Activated naive CD4-positive, alpha-beta T cell treated with anti-CD3 and anti-CD28 coated beads, Interleukin-2, amount 50 U/mL, for 24 hours (primary cell): ENCODE measurements around the gene RNF224.
A peak's percentile ranks its signal among the peaks of the same experiment; 100 is the strongest.

Source experiments
- H3K27ac Mint-ChIP-seq: one replicate; pipeline ENCODE4 v1.8.0; 2021; ENCODE audit warnings: mild to moderate bottlenecking, mixed read lengths
- H3K27me3 Mint-ChIP-seq: one replicate; pipeline ENCODE4 v1.8.0; 2021; ENCODE audit warnings: mixed read lengths
- H3K36me3 Mint-ChIP-seq: one replicate; pipeline ENCODE4 v1.8.0; 2021; ENCODE audit warnings: mixed read lengths
- H3K4me1 Mint-ChIP-seq: one replicate; pipeline ENCODE4 v1.8.0; 2021; ENCODE audit warnings: mixed read lengths
- H3K4me3 Mint-ChIP-seq: one replicate; pipeline ENCODE4 v1.8.0; 2021; ENCODE audit warnings: mild to moderate bottlenecking, mixed read lengths
- H3K9me3 Mint-ChIP-seq: one replicate; pipeline ENCODE4 v1.8.0; 2021; ENCODE audit warnings: mixed read lengths

RNF224 gene

GRCh38 chr9:137200311-137201204, 26.7 kb upstream of the RNF224 start, which contains the start of gene TPRN:
TSS of gene TPRN (minus strand) at chr9:137200741. CDS start at chr9:137200711, 30 bp downstream.
- H3K4me1 Mint-ChIP-seq, result peaks cover 22% of the 10 kb centered on the region

GRCh38 chr9:137201205-137201868, 26.0 kb upstream of the RNF224 start:
- peak overlapping the region; percentile 62 for H3K27ac Mint-ChIP-seq
- no peaks in the 10 kb centered on the region for H3K36me3 Mint-ChIP-seq
- H3K27me3 Mint-ChIP-seq, result no peaks in the 10 kb centered on the region
- peaks cover 23% of the 10 kb centered on the region for H3K4me1 Mint-ChIP-seq
- peak overlapping the region; percentile 83 for H3K4me3 Mint-ChIP-seq
- H3K9me3 Mint-ChIP-seq, result no peaks in the 10 kb centered on the region

More at GRCh38 chr9:137200311-137201204, 26.7 kb upstream of the RNF224 start, which contains the start of gene TPRN:
- H3K4me3 Mint-ChIP-seq, result peak within 1 kb of the TSS; percentile 83
- no peaks in the 10 kb centered on the region for H3K27me3 Mint-ChIP-seq
- H3K9me3 Mint-ChIP-seq, result no peaks in the 10 kb centered on the region
- peak within 1 kb of the TSS; percentile 62 for H3K27ac Mint-ChIP-seq
- no peaks in the 10 kb centered on the region for H3K36me3 Mint-ChIP-seq

DNA sequence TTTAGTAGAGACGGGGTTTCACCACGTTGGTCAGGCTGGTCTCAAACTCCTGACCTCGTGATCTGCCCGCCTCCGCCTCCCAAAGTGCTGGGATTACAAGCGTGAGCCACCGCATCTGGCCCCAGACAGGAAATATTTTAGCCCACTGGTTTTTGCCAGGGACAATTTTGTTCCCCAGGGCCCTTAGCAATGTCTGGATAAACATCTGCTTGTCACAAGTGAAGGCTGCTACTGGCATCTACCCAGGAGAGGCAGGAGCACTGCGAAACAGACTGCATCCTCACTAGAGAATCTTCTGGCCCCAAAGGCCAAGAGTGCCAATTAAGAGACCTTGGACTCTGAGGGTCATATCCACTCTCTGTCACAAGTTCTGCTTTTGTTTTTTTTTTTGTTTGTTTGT, 24.3 kb upstream of the RNF224 start:
- H3K27ac Mint-ChIP-seq, result no peak overlapping the region
- no peaks in the 10 kb centered on the region for H3K27me3 Mint-ChIP-seq
- H3K9me3 Mint-ChIP-seq, result no peaks in the 10 kb centered on the region
- peaks cover 37% of the 10 kb centered on the region for H3K4me1 Mint-ChIP-seq
- no peaks in the 10 kb centered on the region for H3K36me3 Mint-ChIP-seq
- H3K4me3 Mint-ChIP-seq, result peak overlapping the region; percentile 11

DNA sequence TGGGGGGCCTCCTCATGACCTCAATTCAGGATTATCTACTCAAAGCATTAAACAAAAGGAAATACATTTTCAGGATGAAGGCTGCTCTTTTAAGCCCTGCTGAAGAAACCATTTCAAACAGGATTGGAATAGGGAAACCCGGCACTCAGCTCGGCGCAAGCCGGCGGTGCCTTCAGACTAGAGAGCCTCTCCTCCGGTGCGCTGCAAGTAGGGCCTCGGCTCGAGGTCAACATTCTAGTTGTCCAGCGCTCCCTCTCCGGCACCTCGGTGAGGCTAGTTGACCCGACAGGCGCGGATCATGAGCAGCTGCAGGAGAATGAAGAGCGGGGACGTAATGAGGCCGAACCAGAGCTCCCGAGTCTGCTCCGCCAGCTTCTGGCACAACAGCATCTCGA, 22.6 kb upstream of the RNF224 start:
- H3K4me1 Mint-ChIP-seq, result peaks cover 34% of the 10 kb centered on the region

GRCh38 chr9:137205126-137206069, 21.9 kb upstream of the RNF224 start, which contains the start of the genes NDOR1 and TMEM203:
TSS of gene NDOR1 (plus strand) at chr9:137205700. CDS start at chr9:137205778, 78 bp downstream.
TSS of gene TMEM203 (minus strand) at chr9:137205648. CDS start at chr9:137205414, 234 bp downstream.
- Mint-ChIP-seq H3K4me3 (peak within 1 kb of the TSS; percentile 93), H3K36me3 (no peaks in the 10 kb centered on the region), H3K9me3 (no peaks in the 10 kb centered on the region), H3K27me3 (no peaks in the 10 kb centered on the region), H3K4me1 (peaks cover 34% of the 10 kb centered on the region), H3K27ac (peak within 1 kb of the TSS; percentile 91)

More for the DNA sequence above, 22.6 kb upstream of the RNF224 start:
- H3K9me3 Mint-ChIP-seq, result no peaks in the 10 kb centered on the region
- H3K27me3 Mint-ChIP-seq, result no peaks in the 10 kb centered on the region
- H3K4me3 Mint-ChIP-seq, result peak overlapping the region; percentile 93
- no peaks in the 10 kb centered on the region for H3K36me3 Mint-ChIP-seq
- peak overlapping the region; percentile 91 for H3K27ac Mint-ChIP-seq

GRCh38 chr9:137206602-137207001, 20.7 kb upstream of the RNF224 start:
- Mint-ChIP-seq H3K9me3 (no peaks in the 10 kb centered on the region), H3K4me3 (peak overlapping the region; percentile 93), H3K27ac (peak overlapping the region; percentile 88), H3K27me3 (no peaks in the 10 kb centered on the region), H3K36me3 (peaks cover 1% of the 10 kb centered on the region), H3K4me1 (peaks cover 30% of the 10 kb centered on the region)

DNA sequence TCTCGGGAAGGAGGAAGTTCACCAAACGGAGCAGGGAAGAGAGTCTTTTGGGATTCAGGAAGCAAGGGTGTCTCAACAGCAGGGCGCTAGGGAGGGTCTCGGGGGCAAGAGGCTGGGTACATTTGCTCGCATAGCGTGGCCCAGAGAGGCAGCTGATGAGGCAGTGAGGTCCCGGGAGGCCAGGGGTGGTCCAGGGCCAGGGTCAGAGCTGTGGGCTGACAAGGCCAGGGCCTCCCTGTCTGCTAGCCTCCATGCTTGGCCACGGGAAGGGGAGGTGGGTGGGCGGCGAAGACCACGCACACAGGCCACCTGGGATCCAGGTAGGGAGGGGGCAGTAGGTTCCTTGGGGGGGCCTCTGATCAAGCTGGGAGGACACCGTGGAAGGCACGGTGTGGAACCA, 15.8 kb upstream of the RNF224 start:
- Mint-ChIP-seq H3K27me3 (no peaks in the 10 kb centered on the region), H3K36me3 (peaks cover 1% of the 10 kb centered on the region), H3K27ac (no peak overlapping the region), H3K9me3 (no peaks in the 10 kb centered on the region), H3K4me3 (no peak overlapping the region), H3K4me1 (peaks cover 12% of the 10 kb centered on the region)

DNA sequence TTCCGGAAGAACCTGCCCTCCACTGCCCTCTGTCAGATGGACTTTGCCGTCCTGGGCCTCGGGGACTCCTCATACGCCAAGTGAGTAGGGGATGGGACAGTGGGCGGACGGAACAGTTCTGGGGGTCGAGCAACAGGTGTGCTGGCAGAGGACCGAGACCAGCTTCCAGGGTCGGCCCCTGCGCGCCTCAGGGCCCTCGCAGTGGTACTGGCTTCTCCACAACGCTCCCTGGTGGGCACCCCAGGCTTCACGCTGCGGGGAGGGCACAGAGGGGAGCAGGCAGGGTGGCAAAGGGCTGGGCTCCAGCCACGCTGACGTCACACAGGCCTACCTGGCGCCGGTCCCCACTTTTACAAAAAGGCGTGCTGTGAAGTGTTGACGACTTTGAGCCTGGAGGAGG, 14.8 kb upstream of the RNF224 start:
- no peak overlapping the region for H3K4me3 Mint-ChIP-seq
- no peaks in the 10 kb centered on the region for H3K9me3 Mint-ChIP-seq
- H3K27me3 Mint-ChIP-seq, result no peaks in the 10 kb centered on the region
- no peak overlapping the region for H3K27ac Mint-ChIP-seq
- H3K36me3 Mint-ChIP-seq, result peaks cover 1% of the 10 kb centered on the region
- peaks cover 2% of the 10 kb centered on the region for H3K4me1 Mint-ChIP-seq

DNA sequence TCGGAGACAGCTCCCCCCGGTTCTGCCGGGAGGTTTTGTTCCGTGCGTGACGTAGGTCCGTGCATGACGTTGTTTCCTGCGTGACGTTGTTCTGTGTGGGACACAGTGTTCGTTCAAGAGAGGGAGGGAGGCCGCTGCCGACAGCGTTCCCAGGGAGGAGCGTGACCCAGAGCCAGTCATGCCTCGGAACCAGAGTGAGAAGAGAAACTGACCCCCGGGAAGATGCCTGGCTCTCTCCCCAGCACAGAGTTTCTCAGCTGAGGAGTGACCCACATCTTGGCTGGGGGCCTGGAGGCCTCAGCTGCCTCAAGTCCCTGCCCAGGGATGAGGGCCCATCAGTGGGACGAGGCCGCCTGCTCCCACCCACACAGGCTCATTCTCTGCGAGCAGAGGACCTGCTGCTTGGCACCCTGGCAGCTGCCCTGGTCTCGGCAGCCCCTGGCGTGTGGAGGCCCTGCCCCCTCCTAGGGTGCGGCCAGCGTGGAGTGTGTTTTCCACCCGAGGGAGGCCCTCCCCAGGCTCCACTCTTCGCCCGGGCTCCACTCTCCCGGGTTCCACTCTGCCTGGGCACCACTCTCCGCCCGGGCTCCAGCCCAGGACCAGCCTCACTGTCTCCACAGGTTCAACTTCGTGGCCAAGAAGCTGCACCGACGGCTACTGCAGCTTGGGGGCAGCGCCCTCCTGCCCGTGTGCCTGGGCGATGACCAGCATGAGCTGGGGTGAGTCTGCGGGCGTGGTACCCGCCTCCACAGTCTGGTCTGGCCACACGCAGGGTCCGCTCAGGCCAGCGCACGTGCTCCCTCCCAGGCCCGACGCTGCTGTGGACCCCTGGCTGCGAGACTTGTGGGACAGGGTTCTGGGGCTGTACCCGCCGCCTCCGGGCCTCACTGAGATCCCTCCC, 13.9 kb upstream of the RNF224 start:
- Mint-ChIP-seq H3K9me3 (no peaks in the 10 kb centered on the region), H3K27me3 (no peaks in the 10 kb centered on the region), H3K27ac (no peak overlapping the region), H3K36me3 (peaks cover 1% of the 10 kb centered on the region), H3K4me1 (no peaks in the 10 kb centered on the region), H3K4me3 (no peak overlapping the region)

GRCh38 chr9:137214620-137215019, 12.7 kb upstream of the RNF224 start:
- Mint-ChIP-seq H3K27ac (no peak overlapping the region), H3K4me3 (no peak overlapping the region), H3K27me3 (no peaks in the 10 kb centered on the region)

GRCh38 chr9:137215196-137215986, 11.9 kb upstream of the RNF224 start:
- no peaks in the 10 kb centered on the region for H3K27me3 Mint-ChIP-seq
- peaks cover 1% of the 10 kb centered on the region for H3K36me3 Mint-ChIP-seq
- H3K9me3 Mint-ChIP-seq, result no peaks in the 10 kb centered on the region
- no peak overlapping the region for H3K27ac Mint-ChIP-seq
- no peak overlapping the region for H3K4me3 Mint-ChIP-seq
- no peaks in the 10 kb centered on the region for H3K4me1 Mint-ChIP-seq

More at GRCh38 chr9:137214620-137215019, 12.7 kb upstream of the RNF224 start:
- H3K9me3 Mint-ChIP-seq, result no peaks in the 10 kb centered on the region
- H3K4me1 Mint-ChIP-seq, result no peaks in the 10 kb centered on the region
- H3K36me3 Mint-ChIP-seq, result peaks cover 1% of the 10 kb centered on the region

- Mint-ChIP-seq H3K27ac (no peak overlapping the region), H3K27me3 (no peaks in the 10 kb centered on the region), H3K4me1 (no peaks in the 10 kb centered on the region), H3K4me3 (no peak overlapping the region), H3K36me3 (no peaks in the 10 kb centered on the region), H3K9me3 (no peaks in the 10 kb centered on the region)
Measured at GRCh38 chr9:137216188-137216965, 10.9 kb upstream of the RNF224 start.
